GM18909 (cell line): ENCODE results near the gene RSRC1.
A peak's percentile ranks its signal among the peaks of the same experiment; 100 is the strongest.
"Not testable (repeated sequence)": the region's sequence is repeated elsewhere in the genome, so short reads cannot be mapped to it uniquely, and the experiment has no call there.

Experiments
- ATAC-seq: cut with Tn5 transposase; IDR thresholded peaks from one replicate; pipeline ENCODE4 v1.9.1; 2021; ENCODE audit warnings: mild to moderate bottlenecking; ENCODE audit not compliant: unreplicated experiment, poor library complexity

The RSRC1 gene

DNA sequence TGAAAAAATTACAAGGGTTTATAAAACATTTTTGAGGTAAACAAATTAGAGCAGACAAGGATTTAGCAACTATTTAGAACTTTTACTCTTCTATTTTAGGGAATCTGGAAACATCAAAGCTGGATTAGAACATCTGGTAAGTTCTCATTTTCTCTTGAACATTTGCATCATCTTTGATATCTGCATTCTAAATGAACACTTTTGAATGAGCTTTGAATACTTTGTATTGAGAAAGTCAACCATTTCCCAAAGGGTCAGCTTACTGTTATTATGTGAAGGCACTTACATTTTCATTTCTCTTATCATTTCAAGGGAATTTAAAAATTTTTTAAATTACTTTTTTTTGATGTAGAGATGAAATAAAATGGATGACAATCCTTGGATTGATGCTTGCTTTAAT lies 188.1 kb downstream of the RSRC1 start:
- no peak for ATAC-seq

DNA sequence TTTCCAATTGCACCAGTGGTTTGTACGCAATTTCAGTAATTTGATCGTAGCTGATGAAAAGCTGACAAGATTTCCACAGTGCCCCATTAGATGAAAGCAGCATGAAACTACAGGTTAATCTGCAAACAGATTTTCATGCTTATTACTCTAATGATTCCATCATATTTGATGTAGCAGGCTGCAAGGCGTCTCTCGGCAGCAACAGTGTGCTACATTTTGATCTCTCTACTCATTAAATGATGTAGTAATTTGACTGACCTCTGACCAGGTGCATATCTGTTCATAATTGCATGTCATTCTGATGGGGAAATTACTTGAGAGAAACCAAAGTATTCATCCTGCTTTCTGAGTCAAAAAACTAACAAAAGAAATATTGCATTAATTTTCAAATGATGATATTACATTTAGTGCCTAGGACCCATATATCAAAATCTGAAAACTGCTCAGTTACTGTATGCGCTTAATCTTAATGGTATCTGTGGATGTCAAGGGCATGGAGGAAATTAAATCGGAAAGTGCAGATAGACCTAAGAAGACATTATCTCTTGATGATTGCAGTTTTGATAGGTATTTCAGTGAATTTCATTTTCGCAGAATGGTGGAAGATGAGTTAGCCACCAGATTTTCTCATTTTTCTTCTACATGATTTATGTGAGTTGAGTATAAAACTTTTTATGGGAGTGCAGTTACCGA lies 198.5 kb downstream of the RSRC1 start:
- ATAC-seq = no peak

DNA sequence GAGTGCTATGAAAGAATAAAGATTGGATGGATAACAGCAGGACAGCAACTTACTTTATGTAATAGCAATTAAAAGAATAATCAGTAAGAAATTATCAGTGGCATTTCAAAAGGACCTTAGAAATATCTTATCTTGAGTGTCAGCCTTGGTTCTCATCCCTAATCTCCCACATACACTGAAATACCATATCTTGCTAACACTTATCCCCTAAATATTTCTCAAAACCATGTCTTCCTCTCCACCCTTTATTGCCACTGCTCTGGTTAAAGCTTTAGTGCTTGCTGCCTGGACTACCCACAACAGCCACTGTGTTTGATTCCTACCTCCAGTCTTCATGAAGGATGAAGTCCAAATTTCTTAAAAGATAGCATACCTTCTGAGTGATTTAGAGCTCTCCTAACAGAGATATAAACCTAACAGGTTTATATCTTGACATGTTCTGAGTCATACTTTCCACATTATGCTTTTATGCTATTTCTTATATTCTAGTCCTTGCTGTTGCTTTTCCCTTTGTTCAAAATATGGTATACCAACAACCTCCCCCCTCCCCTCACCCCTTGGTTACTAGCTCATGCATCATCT lies 202.8 kb downstream of the RSRC1 start:
- no peak for ATAC-seq

DNA sequence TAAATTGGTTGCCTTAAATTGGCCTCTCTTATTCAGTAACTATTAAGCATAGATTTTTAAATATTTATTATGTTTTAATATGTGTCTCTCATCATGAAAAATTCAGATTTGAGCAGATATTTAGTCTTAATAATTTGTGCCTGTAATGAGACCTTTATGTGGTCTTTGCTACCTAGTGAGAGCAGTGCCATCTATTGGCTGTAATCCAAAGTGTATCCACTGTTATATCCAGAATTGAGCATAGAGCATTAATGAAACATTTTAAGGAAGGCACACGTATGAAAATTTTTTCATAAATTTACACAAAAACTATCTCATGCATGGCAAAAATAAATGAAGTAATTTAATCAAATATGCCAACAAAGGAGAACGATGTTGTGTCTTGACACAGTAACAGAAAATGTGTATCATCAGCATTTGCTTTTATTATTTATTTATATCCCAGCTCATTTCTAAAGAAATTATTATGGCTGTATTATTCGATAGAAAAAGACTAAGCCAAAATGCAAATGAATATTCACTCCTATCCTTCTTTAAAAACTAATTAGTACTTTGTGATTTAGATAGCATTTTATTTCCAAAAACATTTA lies 203.5 kb downstream of the RSRC1 start:
- ATAC-seq = peak; percentile 61

DNA sequence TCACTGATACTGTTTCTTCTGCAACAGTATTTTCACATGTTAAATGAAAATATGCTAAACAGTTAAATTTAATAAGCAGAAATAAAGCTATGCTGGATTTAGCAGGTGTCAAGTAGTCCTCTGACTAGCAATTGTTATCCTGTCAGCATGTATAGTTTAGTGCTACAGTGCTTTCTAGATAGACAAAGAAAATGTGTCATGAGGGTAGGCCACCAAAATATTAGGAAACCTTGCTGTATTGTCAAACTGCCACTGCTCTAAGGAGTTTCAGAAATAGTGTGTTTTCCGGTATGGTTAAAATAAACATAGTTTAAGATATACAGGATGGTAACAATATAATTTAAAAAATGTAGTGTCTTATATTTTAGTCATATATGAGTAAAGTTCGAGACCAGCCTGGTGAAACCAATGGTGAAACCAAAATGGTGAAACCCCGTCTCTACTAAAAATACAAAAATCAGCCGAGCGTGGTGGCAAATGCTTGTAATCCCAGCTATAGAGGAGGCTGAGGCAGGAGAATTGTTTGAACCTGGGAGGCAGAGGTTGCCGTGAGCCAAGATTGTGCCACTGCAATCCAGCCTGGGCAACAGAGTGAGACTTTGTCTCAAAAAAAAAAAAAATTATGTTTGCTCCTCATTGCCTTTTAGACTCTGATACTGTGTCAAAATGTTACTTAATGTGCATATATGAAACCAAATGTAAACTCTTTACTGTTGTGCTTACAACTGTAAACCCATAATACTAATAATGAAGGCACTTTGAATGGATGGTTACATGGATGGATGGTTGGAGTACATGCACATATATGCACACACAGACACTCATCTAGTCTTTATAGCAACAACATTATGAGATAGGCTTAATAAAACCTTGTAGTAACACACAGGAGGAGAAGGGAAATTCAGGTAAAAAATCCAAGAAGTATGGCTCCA lies 204.8 kb downstream of the RSRC1 start:
- peak; percentile 65 for ATAC-seq

DNA sequence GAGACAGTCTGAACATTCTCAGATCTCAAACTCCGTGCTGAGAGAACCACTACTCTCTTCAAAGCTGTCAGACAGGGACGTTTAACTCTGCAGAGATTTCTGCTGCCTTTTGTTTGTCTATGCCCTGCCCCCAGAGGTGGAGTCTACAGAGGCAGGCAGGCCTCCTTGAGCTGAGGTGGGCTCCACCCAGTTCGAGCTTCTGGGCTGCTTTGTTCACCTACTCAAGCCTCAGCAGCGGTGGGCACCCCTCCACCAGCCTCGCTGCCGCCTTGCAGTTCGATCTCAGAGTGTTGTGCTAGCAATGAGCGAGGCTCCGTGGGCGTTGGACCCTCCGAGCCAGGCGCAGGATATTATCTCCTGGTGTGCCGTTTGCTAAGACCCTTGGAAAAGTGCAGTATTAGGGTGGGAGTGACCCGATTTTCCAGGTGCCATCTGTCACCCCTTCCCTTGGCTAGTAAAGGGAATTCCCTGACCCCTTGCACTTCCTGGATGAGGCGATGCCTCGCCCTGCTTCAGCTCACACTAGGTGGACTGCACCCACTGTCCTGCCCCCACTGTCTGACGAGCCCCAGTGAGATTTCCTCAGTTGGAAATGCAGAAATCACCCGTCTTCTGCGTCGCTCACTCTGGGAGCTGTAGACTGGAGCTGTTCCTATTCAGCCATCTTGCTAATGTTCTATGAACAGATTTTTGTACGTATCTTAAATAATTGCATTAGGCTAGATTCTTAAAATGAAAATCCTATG lies 220.0 kb downstream of the RSRC1 start:
- ATAC-seq = not testable (repeated sequence)

DNA sequence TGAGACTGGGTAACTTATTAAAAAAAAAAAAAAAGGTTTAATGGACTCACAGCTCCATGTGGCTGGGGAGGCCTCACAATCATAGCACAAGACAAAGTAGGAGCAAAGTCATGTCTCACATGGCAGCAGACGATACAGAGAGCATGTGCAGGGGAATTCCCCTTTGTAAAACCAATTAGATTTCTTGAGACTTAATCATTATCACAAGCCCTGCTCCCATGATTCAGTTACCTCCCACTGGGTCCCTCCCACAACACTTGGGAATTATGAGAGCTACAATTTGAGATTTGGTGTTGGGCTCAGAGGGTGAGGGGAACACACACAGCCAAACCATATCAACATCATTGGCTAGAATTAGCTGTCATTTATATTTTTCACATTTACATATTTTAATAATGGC lies 221.0 kb downstream of the RSRC1 start:
- ATAC-seq = no peak

DNA sequence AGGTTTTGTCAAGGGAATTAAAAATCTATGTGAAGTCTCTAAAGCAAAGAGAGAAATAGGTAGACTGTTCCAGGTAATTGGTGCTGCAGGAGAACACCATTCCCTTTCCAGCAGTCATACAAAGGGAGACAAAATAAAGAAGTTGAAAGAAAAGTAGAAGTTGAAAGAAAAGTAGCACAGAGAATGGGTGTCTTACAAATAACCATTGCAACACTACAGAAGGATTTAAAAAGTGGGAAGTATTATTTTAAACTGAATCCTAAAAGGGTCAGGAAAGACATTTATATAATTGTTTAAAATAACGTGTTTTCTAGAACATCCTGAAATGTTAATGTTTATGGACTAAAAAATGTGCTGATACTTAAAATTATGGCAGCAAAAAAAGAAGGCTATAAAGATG lies 223.8 kb downstream of the RSRC1 start:
- no peak for ATAC-seq

GRCh38 chr3:158337110-158337509 lies 227.2 kb downstream of the RSRC1 start:
- no peak for ATAC-seq

DNA sequence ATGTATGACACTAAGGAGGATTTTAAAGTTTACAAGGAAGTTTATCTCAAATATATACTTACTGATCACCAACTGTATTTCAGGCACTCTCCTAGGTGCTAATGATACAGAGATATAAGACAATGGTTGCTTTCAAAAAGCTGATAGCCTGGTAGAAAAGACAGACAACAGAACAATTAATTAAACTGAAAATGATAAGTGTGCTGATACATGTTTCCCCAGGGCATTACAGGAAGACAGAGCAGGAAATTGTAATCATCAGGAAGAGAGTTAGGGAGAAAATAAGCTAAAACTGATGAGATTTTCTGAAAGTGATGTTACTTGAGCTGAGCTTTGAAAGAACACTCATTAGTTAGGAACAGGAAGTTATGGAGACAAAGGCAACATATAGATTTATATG lies 229.7 kb downstream of the RSRC1 start:
- no peak for ATAC-seq

DNA sequence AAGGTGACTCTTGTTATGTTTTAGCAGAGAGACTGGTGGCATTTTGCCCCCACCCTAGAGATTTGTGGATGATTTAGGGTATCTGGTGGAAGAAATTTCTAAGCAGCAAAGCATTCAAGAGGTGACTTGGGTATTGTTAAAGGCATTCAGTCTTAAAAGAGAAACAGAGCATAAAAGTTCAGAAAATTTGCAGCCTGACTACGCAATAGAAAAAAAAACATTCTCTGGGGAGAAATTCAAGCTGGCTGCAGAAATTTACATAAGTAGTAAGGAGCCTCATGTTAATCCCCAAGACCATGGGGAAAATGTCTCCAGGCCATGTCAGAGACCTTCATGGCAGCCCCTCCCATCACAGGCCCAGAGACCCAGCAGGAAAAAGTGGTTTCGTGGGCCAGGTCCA lies 231.1 kb downstream of the RSRC1 start:
- not testable (repeated sequence) for ATAC-seq

GRCh38 chr3:158347966-158348365 lies 238.1 kb downstream of the RSRC1 start:
- no peak for ATAC-seq

DNA sequence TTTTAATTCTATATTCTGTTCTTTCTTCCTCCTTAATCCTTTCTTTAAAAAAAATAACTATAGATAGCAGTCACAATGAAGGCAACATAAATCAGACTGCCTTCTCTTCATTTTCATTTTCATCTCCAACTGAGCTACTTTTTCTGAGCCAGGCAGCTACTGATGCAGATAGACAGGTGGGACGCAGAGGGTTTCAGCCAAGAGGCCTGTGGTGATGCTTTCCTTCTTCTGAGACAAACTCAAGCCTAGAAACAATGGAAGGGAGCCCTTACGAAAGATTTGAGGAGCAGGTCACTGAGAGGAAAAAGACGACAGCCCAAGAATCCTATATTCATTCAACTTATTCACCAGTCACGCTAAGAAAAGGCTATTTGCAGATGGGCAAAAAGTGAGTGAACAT lies 241.1 kb downstream of the RSRC1 start:
- ATAC-seq = no peak

GRCh38 chr3:158352551-158352950 lies 242.7 kb downstream of the RSRC1 start:
- peak; percentile 46 for ATAC-seq

DNA sequence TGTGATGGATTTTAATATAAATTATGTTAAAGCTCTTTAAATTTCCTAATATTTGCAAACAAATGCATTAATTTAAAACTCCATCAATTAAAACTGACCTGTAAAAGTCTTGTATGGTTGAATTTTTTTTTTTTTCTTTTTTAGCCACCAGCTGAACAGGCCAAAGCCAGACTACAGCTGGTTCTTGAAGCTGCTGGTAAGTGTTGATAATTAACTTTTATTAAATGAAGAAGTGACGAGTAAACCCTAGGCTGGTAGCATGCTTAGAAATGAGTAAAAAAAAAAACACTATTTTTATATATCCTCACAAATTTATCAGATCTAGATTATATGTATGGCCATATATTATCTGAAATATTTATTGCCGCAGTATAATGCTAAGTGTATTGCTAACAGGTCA lies 244.8 kb downstream of the RSRC1 start:
- peak; percentile 62 for ATAC-seq

- ATAC-seq = peak; percentile 93
Observed at GRCh38 chr3:158355623-158356588, 246.0 kb downstream of the RSRC1 start.

DNA sequence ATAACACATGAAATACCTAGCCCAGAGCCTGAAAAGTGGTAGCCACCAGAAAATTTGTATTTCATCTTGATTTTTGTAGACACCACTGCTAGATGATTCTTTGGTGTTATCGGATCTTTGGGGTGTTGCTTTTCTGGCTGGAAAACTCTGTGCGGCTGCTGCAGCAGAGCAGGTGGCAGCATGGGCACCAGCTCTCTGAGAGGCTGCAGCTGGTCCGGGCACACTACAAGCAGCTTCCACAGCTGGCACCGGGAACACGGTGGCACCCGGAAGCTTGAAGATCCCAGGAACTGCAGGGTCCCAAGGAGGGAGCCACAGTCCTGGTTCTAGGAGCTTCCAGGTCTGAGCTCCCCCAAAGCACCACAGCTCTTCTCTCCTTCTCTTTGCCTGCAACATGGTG lies 249.4 kb downstream of the RSRC1 start:
- ATAC-seq = no peak

DNA sequence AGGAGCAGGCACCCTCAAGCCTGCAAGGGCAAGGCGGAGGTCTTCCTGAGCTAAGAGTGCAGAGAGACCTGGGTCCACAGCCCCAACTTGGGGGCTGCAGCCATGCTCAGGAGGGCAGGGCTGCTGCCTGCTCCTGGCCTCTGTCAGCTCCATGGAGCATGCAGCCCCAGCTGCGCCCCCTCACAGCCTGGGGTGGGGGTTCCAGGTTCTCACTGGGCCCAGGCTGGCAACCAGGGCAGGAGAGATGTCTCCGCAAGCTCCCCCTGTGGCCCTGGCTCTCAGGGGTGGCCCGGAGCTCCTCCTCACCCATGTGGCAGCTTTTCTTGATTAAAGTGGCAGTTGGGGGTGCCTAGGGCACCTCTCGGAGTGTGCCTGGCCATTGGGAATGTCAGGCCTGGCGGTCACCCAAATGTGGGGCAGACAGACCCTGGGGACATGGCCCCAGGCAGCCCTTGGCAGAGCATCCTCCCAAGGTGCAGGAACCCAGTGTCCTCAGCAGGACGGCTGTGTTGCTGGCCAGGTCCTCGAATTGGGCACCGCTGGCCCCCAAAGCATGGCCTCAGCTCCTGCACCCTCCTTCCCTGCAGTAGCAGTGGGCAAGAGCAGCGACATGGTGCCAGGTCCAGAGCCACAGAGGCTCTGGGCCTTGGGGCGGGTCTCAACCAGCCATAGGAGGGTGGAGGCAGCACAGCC lies 251.0 kb downstream of the RSRC1 start:
- ATAC-seq = no peak
